Myocyte (in vitro differentiated cells): Measurements from ENCODE around the gene IL25. TPM values are rescaled to one million over a fixed set of nuclear protein-coding genes. Genes with fewer than 3 reads are reported as not detected.
"Not testable (repeated sequence)": the region's sequence is repeated elsewhere in the genome, so short reads cannot be mapped to it uniquely, and the experiment has no call there.

Experiments used
- DNase-seq: peaks from one replicate; pipeline ENCODE4 v3.0.0-alpha.2; 2012; ENCODE audit warnings: low read depth
- total RNA-seq: library from RNA; depleted of rRNA; stranded (reverse); fragments of >200 nt; gene quantifications from 2 replicates; pipeline ENCODE4 v1.2.3, GENCODE V29; 2014

Gene IL25
- total RNA-seq, 1 donor from 2014 or later, result not detected

DNA sequence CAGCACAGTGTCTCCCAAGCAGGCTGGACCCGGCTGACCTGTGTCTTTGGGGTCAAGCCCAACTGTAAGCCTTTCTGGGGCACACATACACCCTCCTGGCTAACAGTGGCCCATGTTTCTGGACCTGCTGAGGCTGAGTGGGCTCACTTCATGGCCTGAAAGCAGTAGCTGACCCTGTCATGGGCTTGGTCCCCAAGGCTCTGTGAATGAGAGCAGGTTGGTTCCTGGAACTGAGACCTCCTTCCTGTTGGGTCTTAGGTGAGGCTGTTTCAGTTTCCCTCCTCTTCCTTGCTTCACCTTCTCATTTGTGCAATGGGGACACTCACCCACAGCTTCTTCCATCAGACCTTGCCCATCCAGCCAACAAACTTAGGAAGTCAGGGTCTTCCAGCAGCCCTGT lies 744 bp upstream of the IL25 start:
- DNase-seq, result no peak

DNA sequence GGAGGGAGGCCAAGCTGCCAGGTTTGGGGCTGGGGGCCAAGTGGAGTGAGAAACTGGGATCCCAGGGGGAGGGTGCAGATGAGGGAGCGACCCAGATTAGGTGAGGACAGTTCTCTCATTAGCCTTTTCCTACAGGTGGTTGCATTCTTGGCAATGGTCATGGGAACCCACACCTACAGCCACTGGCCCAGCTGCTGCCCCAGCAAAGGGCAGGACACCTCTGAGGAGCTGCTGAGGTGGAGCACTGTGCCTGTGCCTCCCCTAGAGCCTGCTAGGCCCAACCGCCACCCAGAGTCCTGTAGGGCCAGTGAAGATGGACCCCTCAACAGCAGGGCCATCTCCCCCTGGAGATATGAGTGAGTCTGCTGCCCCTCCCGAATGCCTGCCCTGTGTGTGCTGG lies 432 bp downstream of the IL25 start:
- no peak for DNase-seq

DNA sequence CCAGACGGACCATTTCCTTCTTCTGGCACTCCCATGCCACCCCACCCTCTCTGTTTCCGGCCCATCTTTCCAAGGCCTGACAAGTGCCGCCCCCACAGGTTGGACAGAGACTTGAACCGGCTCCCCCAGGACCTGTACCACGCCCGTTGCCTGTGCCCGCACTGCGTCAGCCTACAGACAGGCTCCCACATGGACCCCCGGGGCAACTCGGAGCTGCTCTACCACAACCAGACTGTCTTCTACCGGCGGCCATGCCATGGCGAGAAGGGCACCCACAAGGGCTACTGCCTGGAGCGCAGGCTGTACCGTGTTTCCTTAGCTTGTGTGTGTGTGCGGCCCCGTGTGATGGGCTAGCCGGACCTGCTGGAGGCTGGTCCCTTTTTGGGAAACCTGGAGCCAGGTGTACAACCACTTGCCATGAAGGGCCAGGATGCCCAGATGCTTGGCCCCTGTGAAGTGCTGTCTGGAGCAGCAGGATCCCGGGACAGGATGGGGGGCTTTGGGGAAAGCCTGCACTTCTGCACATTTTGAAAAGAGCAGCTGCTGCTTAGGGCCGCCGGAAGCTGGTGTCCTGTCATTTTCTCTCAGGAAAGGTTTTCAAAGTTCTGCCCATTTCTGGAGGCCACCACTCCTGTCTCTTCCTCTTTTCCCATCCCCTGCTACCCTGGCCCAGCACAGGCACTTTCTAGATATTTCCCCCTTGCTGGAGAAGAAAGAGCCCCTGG lies 3.1 kb downstream of the IL25 start:
- no peak for DNase-seq

DNA sequence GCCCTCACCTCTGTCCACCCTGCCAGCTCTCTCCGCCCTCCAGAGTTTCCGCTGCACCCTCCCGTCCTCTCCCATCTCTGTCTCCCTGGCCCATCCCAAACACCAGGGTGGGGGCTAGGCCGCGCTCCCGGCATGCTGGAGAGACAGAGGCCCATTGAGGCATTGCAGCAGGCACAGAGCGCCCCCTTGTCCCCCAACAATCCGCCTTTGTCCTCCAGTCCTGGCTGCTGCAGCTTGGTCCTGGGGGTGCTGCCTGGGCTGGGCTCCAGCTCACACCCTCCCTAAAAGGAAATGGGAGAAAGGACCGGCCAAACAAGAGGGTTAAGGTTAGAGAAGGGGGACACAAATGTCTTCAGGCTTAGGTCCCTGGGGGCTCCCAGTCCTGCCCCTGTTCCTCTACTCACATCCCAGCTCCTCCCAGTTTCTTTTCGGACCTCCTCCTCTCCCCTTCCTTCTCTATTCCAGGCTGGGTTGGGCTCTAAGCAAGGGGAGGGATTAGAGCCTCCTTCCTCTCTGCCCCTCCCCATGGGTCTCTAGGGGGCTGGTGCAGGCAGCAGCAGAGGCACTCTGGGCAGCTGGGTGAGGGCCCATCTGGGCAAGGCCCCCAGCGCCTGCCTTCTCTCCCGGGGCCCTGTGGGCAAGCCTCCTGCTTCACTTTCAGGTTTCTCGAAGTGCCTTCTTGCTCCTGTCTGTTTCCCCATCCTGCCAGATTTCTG lies 4.0 kb downstream of the IL25 start, which contains the start of gene CMTM5:
Gene CMTM5 (plus strand): TSS at position 565 of the 716 bp plus-strand sequence. CDS start 206 bp downstream, outside the sequence.
- DNase-seq, result no peak

DNA sequence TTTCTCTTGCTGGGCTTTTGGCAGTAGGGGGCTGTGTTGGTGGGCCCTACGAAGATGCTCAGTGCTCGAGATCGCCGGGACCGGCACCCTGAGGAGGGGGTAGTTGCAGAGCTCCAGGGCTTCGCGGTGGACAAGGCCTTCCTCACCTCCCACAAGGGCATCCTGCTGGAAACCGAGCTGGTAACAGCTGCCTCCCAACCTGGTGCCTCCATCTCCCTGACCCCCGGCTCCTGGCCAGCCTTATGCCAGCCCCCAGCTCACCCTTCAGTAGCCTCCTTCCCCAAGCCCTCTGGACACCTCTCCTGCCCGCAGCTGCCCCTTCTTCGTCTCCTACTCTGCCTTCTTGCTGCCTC lies 4.6 kb downstream of the IL25 start:
- DNase-seq, result no peak

DNA sequence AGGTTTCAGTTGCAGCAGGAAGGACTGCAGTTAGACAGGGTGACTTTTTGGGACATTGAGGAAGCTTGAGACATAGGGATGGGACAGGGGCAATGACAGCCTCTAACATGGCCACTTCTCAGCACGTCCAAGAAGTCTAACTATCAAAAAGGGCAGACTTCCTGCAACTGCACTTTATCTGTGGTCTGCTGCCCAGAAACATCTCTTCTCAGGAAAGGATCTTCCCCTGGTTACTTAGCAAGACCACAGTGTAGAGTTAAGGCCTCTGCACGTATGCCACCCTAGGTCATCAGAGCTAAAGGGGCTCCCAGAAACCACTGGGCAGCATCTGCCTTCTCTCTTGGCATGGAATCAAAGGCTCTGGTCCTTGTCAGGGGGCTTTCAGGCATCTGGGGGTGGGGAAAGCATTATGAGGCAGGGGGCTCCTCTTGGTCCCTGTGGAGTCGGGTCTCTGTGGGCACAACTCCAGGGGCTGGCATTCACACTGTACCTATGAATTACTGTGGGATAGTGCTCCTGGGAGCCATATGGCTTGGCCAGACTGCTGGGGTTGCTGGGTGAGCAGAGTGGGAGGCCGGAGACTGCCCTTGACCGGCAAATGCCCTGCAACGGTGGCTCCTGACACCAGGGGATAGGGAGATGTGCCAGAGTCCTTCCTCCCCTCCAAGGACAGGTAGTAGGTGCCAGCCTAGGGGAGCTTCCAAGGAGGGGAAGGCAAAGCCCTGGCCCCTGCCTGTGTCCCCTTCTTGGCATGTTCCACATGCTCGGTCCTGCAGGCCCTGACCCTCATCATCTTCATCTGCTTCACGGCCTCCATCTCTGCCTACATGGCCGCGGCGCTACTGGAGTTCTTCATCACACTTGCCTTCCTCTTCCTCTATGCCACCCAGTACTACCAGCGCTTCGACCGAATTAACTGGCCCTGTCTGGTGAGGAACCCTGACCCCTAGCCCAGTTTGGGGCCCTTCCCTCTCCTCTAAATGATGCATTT lies 5.3 kb downstream of the IL25 start:
- DNase-seq, result no peak

DNA sequence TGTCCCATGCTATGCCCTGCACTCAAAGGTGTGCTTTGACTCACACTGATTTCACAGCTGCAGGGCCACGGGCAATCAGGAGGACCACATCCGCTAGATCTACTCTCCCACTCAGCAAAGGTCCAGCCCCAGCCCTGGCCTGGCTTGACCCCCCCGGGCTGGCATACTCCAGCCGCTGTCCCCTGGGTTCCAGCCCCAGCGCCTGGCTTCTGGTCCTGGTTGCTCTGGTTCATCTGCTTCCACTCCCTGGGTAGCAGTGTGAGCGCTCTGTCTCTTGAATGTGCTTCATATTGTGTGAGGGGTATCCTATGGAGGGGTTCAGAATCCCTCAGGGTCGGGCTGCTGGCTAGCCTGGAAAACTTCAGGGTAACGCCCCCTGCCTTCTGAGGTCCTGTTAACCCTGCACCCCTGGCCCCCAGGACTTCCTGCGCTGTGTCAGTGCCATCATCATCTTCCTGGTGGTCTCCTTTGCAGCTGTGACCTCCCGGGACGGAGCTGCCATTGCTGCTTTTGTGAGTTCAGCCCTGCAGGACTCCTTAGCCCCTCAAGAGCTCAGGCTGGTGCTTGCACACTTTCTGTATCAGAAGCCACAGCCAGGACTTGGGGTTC lies 6.1 kb downstream of the IL25 start:
- no peak for DNase-seq

DNA sequence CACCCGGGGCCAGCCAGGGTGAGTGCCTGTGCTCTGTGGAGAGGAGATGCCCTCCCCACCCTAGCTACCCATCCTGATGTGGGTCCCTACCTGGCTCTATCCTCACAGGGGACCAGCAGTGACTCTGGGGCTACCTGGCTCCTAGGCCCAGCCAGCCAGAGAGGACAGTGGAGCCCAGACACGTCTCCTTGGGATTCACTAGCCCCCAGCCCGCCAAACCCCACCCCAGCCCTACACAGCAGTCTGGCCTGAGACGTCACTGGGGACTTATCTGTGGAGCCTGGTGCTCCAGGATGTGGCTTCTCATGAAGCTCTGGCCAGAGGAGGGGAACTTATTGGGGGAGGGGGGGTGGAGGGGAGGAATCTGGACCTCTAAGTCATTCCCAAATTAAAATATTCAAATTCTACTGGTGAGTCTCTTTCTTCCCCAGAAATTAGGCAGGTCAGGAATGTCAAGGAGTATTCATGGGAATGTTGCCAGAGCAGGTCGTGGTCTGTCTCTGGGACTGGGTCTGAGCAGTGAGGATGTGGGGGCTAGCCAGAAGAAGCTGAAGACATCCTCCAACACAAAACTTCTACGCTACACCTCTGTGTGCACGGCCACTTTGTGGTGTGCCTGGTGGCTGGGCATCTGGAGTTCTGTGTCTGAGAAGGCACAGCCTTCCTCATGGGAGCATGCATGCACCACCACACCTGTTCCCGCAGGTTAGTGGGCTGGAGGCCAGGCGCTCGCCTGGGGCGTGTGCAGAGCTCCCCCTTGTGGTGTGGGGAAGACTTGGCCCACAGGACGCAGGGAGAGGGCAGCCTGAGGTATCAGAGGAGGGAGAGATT lies 7.0 kb downstream of the IL25 start:
- peak; percentile 48 for DNase-seq

DNA sequence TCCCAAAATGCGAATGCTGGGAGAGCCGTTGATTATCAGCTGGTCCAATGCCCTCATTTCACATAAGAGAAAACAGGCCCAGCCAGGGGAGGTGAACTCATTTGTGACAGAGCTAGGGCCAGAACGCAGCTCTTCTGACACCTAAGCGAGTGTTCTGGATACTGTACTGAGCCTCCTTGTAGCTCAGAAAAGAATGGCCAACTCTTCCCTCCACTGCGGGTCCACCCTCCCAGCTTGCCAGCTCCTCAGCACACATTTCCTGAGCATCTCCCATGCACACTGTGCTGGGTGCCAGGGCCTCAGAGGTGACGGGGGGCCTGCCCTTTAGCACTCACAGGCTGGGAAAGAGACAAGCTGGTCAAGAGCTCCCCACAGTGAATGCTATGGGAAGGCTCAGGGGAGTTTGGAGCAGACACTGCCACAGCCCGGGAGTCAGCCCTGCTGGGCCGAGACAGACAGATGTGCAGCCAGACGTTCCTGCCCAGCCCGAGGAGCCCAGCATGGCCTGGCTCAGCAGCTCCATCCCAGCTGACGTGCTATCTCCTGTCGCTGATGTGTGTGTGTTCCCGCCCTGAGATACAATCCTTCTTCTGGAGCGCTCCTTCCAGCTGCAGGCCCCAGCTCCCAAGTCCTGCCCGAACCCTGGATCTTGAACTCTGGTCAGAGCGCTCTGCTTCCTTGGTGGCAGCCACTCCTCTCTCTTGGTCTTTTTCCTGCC lies 7.7 kb downstream of the IL25 start:
- DNase-seq, result no peak

DNA sequence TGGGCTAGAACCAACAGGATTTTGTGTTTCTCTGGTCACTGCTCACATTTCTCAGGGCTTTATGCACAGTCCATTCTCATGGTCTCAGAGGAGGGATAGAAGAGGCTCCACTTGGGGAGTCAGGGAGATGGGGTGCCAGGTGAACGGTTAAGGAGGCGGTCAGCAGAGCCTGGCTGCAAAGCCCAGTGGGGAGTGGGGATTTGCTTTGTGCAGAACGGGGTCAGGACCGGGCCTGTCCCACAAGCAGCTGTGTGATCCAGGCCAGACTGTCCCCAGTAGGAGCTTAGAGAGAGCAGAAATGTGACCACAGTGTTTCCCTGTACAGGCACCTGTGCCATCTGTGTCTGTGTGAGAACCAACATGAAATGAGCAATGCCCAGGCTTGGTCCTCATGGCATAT lies 8.4 kb downstream of the IL25 start:
- DNase-seq, result peak; percentile 40

DNA sequence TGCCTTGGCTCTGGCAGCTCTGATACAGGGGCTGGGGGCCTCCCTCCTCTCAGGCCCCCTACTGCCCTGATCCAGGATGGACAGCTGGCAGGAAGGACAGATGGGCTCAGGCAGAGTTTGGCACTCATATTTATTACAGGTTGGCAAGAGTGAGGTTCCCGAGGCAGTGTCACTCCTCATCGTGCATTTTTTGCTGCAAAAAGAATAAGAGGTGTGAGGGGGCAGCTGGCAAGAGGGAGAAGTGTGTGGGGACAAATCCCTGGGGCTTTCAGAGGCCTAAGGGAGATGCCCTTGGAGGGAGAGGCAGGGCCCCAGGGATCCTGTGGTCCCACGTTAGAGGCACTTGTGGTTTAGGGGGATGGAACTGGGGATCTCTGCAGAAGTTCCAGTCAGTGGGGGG lies 9.3 kb downstream of the IL25 start:
- no peak for DNase-seq

DNA sequence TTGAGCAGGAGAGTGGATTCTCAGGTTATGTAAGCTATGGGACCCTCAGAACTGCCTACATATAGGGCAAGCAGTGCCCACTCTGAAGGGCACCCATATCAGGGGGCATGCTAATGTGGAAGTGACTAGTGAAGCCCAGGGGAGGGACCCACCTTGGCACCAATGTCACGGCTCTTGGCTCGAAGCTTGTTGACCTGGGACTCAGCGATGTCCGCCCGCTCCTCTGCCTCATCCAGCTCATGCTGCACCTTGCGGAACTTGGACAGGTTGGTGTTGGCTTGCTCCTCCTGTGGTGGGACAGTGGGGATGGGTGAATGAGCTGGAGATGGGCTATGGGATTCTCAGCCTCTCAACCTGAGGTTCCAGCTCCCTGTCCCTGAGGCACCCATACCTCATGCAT lies 9.7 kb downstream of the IL25 start:
- no peak for DNase-seq

DNA sequence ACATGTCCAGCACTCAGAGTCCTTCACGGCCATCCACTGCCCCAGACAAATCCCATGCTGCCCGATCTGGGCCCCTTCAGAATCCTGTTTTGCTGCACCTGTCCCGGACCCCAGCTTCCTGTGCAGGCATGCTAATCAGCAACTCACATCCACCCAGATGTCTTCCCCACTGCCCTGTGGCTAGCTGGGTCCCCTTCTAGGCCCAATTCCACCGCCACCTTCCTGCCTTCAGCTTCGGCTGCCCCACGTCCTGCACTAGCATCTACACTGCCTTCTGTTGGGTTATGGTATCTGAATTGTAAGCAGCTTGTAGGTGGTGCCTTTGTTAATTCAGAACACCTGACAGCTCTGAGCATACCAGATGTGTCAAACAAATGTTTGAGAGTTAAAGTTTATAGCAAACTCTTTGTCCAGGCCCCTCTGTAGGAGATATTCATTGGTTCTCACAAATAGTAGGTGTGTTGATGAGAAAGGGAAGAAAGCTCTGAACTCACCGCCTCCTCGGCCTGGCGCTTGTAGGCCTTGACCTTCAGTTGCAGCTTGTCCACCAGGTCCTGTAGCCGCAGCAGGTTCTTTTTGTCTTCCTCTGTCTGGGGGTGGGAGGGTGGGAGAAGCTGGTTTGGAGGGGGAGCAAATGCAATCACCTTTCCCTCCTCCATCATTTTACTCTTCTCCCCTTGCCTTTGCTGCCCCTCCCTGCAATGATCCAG lies 10.3 kb downstream of the IL25 start:
- DNase-seq, result no peak

DNA sequence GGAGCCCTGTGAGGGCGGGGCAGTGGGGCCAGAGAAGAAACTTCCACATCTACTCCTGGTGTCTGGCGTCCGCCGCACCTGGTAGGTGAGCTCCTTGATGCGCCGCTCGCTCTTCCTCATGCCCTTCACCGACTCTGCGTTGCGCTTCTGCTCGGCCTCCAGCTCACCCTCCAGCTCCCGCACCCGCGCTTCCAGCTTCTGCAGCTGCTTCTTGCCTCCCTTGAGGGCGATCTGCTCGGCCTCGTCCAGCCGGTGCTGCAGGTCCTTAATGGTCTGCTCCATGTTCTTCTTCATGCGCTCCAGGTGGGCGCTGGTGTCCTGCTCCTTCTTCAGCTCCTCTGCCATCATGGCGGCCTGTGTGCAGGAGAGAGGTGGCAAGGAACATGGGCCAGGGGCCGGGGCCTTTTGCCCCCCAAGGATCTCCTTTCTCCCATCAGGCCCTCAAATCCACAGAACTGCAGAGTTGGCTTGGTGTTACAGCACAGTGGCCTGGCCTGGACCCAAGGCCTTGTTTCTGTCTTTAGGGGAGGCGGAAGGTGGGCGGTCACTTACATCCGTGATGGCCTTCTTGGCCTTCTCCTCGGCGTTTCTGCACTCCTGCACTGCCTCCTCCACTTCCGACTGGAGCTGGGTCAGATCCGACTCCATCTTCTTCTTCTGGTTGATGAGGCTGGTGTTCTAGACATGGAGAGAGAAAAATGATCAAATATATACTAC lies 11.9 kb downstream of the IL25 start:
- DNase-seq, result no peak

DNA sequence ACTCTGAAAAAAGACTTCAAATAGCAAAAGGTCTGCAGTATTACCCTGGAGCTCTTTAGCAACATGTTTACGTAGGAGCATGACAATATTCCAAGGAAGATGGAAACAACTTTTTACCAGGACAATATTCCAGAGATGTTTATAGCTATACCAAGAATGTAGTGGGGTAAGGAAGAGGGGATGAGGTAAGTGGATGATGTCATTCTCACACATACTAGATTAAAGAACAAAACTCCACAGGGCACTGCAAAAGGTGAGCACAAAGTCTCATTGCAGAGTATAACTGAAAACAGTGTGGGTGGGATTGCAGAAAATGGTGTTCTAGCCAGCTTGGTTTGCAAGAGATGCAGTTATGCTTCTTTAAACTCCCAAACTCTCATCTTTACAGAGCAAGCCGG lies 12.6 kb downstream of the IL25 start:
- DNase-seq, result no peak

DNA sequence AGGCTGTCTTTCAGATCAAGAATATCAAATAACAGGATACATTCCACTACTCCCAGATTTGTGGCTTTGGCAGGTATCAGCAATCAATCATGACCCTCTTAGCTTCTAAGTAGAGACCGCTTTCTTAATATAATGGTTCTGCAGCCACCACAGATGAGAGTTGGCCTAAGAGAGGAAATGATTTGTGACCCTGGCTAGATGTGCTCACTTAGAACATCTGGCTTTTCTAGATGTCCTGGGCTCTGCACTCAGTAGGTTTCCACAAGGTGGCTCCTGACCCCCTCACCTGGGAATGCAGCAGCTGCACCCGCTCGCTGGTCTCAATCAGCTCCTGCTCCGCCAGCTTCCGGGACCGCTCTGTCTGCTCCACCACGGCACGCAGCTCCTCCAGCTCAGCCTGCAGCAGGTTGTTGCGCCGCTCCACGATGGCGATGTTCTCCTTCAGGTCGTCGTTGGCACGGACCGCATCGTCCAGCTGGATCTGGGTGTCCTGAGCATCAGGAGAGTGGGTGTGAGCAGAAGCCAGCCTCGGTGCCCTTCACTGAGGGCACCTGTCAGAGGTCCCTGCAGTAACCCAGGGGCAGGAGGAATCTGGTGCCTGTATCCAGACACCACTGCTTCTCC lies 13.1 kb downstream of the IL25 start:
- DNase-seq, result no peak

DNA sequence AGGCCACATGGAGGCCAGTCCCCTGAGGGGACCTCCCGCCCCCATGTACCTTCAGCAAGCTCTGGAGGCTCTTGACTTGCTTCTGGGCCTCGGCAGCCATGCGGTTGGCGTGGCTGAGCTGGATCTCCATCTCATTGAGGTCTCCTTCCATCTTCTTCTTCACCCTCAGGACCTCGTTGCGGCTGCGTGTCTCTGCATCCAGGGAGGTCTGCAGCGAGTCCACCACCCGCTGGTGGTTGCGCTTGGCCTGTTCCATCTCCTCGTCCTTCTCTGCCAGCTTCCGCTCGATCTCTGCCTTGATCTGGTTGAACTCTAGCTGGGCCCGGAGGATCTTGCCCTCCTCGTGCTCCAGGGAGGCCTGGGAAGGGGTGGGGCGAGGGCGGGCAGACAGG lies 13.7 kb downstream of the IL25 start:
- DNase-seq, result not testable (repeated sequence)

DNA sequence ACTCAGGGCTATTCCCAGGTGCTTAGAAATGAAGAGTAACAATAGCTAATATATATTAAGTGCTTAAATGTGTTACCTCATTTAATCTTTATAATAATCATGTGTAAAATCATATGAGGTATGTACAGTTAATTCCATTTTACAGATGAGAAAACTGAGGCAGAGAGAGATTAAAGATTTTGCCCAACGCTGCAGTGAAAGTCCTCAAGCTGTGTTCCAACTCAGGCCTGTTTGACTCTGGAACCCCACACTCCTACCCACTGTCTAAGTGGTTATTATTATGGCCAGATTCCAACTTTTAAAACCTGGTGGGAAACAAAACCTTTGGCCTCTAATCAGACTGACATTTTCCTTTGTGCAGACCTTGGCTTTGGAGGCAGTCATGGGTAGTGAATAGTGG lies 14.4 kb downstream of the IL25 start:
- DNase-seq, result no peak
